Stimulated activated CD4-positive, alpha-beta T cell treated with anti-CD3 and anti-CD28 coated beads, TNF-alpha, amount 100 ng/mL, for 1 hour (primary cell): Measurements from ENCODE around the gene SOX15.
A peak's percentile ranks its signal among the peaks of the same experiment; 100 is the strongest.

ENCODE experiments used
- DNase-seq, 3 donors: peaks; one replicate each; pipeline ENCODE4 v3.0.0-alpha.2; 2020; ENCODE audit warnings: low read depth in 3 of 3, low spot score in 1 of 3

Gene SOX15

GRCh38 chr17:7579001-7579833 is 10.7 kb downstream of the SOX15 start, which contains the start of gene CD68:
CD68 (plus strand) TSS chr17:7579638; CDS start chr17:7579678, 40 bp downstream.
- peak in 2 of 3 donors; percentile 36 to 58 for DNase-seq

- DNase-seq: no peak
These were observed 12.3 kb downstream of the SOX15 start for GRCh38 chr17:7577327-7578199.

- DNase-seq: no peak
These were observed 13.4 kb downstream of the SOX15 start for GRCh38 chr17:7576432-7576937.

GRCh38 chr17:7575959-7576358 is 13.9 kb downstream of the SOX15 start:
- no peak for DNase-seq

- DNase-seq: no peak
These were observed 14.4 kb downstream of the SOX15 start for GRCh38 chr17:7575481-7575883.

GRCh38 chr17:7574176-7574953 is 15.5 kb downstream of the SOX15 start:
- no peak for DNase-seq

- peak; percentile 76 to 84 (median 83) for DNase-seq
These were observed 16.4 kb downstream of the SOX15 start for GRCh38 chr17:7573324-7574080.

GRCh38 chr17:7572588-7573323 is 17.1 kb downstream of the SOX15 start:
- DNase-seq: peak; percentile 99 to 100 (median 100)

- no peak for DNase-seq
These were observed 17.6 kb downstream of the SOX15 start for GRCh38 chr17:7572338-7572587.

- no peak for DNase-seq
These were observed 19.5 kb downstream of the SOX15 start for GRCh38 chr17:7570351-7570750.

GRCh38 chr17:7569571-7569970 is 20.3 kb downstream of the SOX15 start:
- no peak for DNase-seq

- DNase-seq: no peak
These were observed 26.6 kb downstream of the SOX15 start for GRCh38 chr17:7563115-7563869.

GRCh38 chr17:7562208-7562605 is 27.7 kb downstream of the SOX15 start:
- no peak for DNase-seq

GRCh38 chr17:7561589-7562207 is 28.2 kb downstream of the SOX15 start, which contains the start of gene SENP3:
SENP3 (plus strand) TSS chr17:7561919; CDS start chr17:7563077, 1,158 bp downstream.
- peak; percentile 79 to 87 (median 82) for DNase-seq

- DNase-seq: peak; percentile 64 to 78 (median 65)
These were observed 28.8 kb downstream of the SOX15 start for GRCh38 chr17:7561028-7561575.

- DNase-seq: no peak
These were observed 29.5 kb downstream of the SOX15 start for GRCh38 chr17:7560172-7561027.
